Coronary artery (tissue), 2 donors: Measurements from ENCODE around the gene APBA1.

ENCODE experiments used
- DNase-seq: peaks from one replicate; pipeline ENCODE4 v3.0.0-alpha.2; 2017; ENCODE audit warnings: low spot score
- H3K27ac ChIP-seq, 2 donors: fragments of 200-600 bp; sonication (generic); one replicate each; pipeline ENCODE4 v1.5.1; 2016 to 2019
- H3K4me3 ChIP-seq: fragments of 200-600 bp; sonication (generic); 2 replicates; pipeline ENCODE4 v1.5.1; 2016; ENCODE audit warnings: mild to moderate bottlenecking, moderate library complexity
- CTCF ChIP-seq: fragments of 200-600 bp; sonication (generic); IDR thresholded peaks from one replicate; pipeline ENCODE4 v1.5.1; 2019; ENCODE audit warnings: antibody characterized with exemption

APBA1 gene

GRCh38 chr9:69463497-69464068, 208.6 kb downstream of the APBA1 start:
- H3K27ac ChIP-seq: no peak overlapping the region
- no peak overlapping the region for H3K4me3 ChIP-seq
- TF ChIP-seq CTCF: no peak
- no peak for DNase-seq

- TF ChIP-seq CTCF: no peak
- no peak overlapping the region for H3K4me3 ChIP-seq
- no peak overlapping the region for H3K27ac ChIP-seq
- no peak for DNase-seq
Observed at GRCh38 chr9:69462394-69462793, 209.8 kb downstream of the APBA1 start.

- DNase-seq: no peak
- Histone ChIP-seq H3K4me3 (no peak overlapping the region), H3K27ac (no peak overlapping the region)
- TF ChIP-seq CTCF: no peak
Observed at GRCh38 chr9:69461103-69461887, 210.9 kb downstream of the APBA1 start.

GRCh38 chr9:69460012-69460411, 212.2 kb downstream of the APBA1 start:
- Histone ChIP-seq H3K4me3 (no peak overlapping the region), H3K27ac (no peak overlapping the region)
- no peak for TF ChIP-seq CTCF
- peak; percentile 28 for DNase-seq

DNA sequence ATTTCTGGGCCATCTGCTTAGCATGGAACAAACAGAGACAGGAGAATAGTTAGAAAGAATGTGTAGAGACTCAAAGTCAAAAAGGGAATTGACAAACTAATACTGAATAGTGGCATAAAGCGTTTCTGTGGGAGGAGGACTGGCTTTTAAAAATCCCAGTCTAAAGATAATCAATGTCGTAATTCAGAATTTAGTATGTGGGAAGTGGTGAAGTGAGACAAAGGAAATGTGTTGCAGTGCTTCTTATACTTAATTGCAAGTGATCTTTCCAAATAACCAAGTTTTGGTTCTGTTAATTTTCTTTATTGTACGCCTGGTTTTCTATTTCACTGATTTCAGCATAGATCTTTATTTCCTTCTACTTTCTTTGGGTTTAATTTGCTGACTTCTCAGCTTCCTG, 214.0 kb downstream of the APBA1 start:
- TF ChIP-seq CTCF: no peak
- no peak for DNase-seq
- Histone ChIP-seq H3K27ac (no peak overlapping the region), H3K4me3 (no peak overlapping the region)

- Histone ChIP-seq H3K27ac (no peak overlapping the region), H3K4me3 (no peak overlapping the region)
- DNase-seq: peak; percentile 52
- TF ChIP-seq CTCF: no peak
Observed at GRCh38 chr9:69456201-69456600, 216.0 kb downstream of the APBA1 start.

GRCh38 chr9:69455311-69455710, 216.9 kb downstream of the APBA1 start:
- TF ChIP-seq CTCF: no peak
- H3K4me3 ChIP-seq: no peak overlapping the region
- peak; percentile 52 for DNase-seq
- no peak overlapping the region for H3K27ac ChIP-seq
